ENCODE measurements around the gene ERN1.
"Not testable (repeated sequence)": the region's sequence is repeated elsewhere in the genome, so short reads cannot be mapped to it uniquely, and the experiment has no call there.

ERN1 gene

GRCh38 chr17:64008830-64009229 lies 121.1 kb downstream of the ERN1 start:
- H4K20me1 ChIP-seq (ENCODE audit: insufficient read depth, low read length) = no peaks in the 10 kb centered on the region
- H3F3A ChIP-seq (ENCODE audit: insufficient read depth, low read length) = no peaks in the 10 kb centered on the region
- H3K4me3 ChIP-seq (ENCODE audit: low read length) = no peak overlapping the region
- no peaks in the 10 kb centered on the region for H3K36me3 ChIP-seq (replicated peaks; ENCODE audit: insufficient read depth, low read length)
- H3K27ac ChIP-seq (ENCODE audit: low read length) = no peak overlapping the region
- H3K4me1 ChIP-seq (ENCODE audit: low read length) = no peaks in the 10 kb centered on the region
- no peak overlapping the region for H3K9ac ChIP-seq (ENCODE audit: low read length)
- H3K4me2 ChIP-seq (ENCODE audit: low read depth, low read length) = no peak overlapping the region
- H2AFZ ChIP-seq (ENCODE audit: low read length) = no peak overlapping the region
- H3K79me2 ChIP-seq (ENCODE audit: low read length) = peaks cover 43% of the 10 kb centered on the region
- TF ChIP-seq CTCF (IDR thresholded peaks at IDR 0.05; ENCODE audit: low read length) (no peak), EZH2phosphoT487 (IDR thresholded peaks at IDR 0.05; ENCODE audit: low read length) (no peak), EZH2 (optimal IDR thresholded peaks at IDR 0.05; ENCODE audit: low read depth, low read length) (no peak)
- no peaks in the 10 kb centered on the region for H3K9me3 ChIP-seq (replicated peaks; ENCODE audit: insufficient read depth, low read length)
- H3K9me2 ChIP-seq (replicated peaks; ENCODE audit: insufficient read depth, low read length) = no peaks in the 10 kb centered on the region
- DNase-seq = no peak
- no peaks in the 10 kb centered on the region for H3K27me3 ChIP-seq (replicated peaks; ENCODE audit: insufficient read depth, low read length)

DNA sequence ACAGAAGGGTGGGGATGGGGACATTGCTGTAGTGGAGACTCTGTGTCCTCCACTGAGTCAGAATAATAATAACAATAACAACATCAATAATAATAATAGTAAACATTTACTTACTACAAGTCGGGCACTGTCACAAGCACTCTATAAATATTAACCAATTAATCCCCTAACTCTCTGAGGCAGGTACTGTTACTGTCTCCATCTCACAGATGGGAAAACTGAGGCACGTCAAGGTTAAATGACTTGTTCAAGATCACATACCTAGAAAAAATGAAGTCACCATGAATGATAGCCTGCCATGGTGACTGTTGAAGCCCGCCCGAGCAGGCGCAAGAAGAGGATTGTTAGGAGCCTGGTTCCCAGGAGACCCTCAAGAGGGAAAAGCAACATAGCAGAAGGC lies 121.6 kb downstream of the ERN1 start:
- no peak overlapping the region for H3K27ac ChIP-seq (ENCODE audit: low read length)
- no peak overlapping the region for H3K4me2 ChIP-seq (ENCODE audit: low read depth, low read length)
- no peaks in the 10 kb centered on the region for H4K20me1 ChIP-seq (ENCODE audit: insufficient read depth, low read length)
- H3K4me1 ChIP-seq (ENCODE audit: low read length) = no peaks in the 10 kb centered on the region
- no peak for DNase-seq
- no peaks in the 10 kb centered on the region for H3F3A ChIP-seq (ENCODE audit: insufficient read depth, low read length)
- no peaks in the 10 kb centered on the region for H3K9me2 ChIP-seq (replicated peaks; ENCODE audit: insufficient read depth, low read length)
- H3K27me3 ChIP-seq (replicated peaks; ENCODE audit: insufficient read depth, low read length) = no peaks in the 10 kb centered on the region
- no peak for TF ChIP-seq EZH2 (optimal IDR thresholded peaks at IDR 0.05; ENCODE audit: low read depth, low read length)
- no peak for TF ChIP-seq CTCF (IDR thresholded peaks at IDR 0.05; ENCODE audit: low read length)
- TF ChIP-seq EZH2phosphoT487 (IDR thresholded peaks at IDR 0.05; ENCODE audit: low read length) = no peak
- peaks cover 38% of the 10 kb centered on the region for H3K79me2 ChIP-seq (ENCODE audit: low read length)
- H3K36me3 ChIP-seq (replicated peaks; ENCODE audit: insufficient read depth, low read length) = no peaks in the 10 kb centered on the region
- no peak overlapping the region for H2AFZ ChIP-seq (ENCODE audit: low read length)
- H3K9me3 ChIP-seq (replicated peaks; ENCODE audit: insufficient read depth, low read length) = no peaks in the 10 kb centered on the region
- no peak overlapping the region for H3K4me3 ChIP-seq (ENCODE audit: low read length)
- H3K9ac ChIP-seq (ENCODE audit: low read length) = no peak overlapping the region

DNA sequence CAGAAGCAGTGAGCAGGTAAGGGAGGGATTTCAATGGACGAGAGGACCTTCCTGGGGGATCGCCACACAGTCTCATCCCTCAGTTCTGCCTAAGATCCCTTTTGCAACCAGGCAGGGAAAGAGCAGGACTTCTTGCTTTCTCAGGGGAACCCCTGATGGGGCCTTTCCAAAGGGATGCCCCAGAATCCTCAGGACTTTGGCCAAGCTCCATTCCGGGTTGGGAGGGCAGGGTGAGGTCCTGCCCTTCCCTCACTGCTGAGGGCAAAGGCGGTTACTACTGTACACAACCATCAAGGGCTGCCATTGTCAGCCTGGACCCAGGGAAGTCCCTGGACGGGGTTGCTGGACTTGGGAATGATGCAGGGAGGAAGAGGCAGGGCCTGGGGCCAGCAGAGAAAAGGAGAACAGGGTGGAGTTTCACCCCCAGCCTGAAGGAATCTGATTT lies 122.1 kb downstream of the ERN1 start:
- no peak for DNase-seq
- Histone ChIP-seq H3K9ac (ENCODE audit: low read length) (no peak overlapping the region), H3K4me3 (ENCODE audit: low read length) (no peak overlapping the region), H3F3A (ENCODE audit: insufficient read depth, low read length) (no peaks in the 10 kb centered on the region), H3K79me2 (ENCODE audit: low read length) (peaks cover 33% of the 10 kb centered on the region), H3K36me3 (replicated peaks; ENCODE audit: insufficient read depth, low read length) (no peaks in the 10 kb centered on the region), H3K27ac (ENCODE audit: low read length) (no peak overlapping the region), H3K9me3 (replicated peaks; ENCODE audit: insufficient read depth, low read length) (no peaks in the 10 kb centered on the region), H3K9me2 (replicated peaks; ENCODE audit: insufficient read depth, low read length) (no peaks in the 10 kb centered on the region), H3K4me2 (ENCODE audit: low read depth, low read length) (no peak overlapping the region), H2AFZ (ENCODE audit: low read length) (no peak overlapping the region), H4K20me1 (ENCODE audit: insufficient read depth, low read length) (no peaks in the 10 kb centered on the region), H3K4me1 (ENCODE audit: low read length) (no peaks in the 10 kb centered on the region), H3K27me3 (replicated peaks; ENCODE audit: insufficient read depth, low read length) (no peaks in the 10 kb centered on the region)
- TF ChIP-seq CTCF (IDR thresholded peaks at IDR 0.05; ENCODE audit: low read length) = no peak
- TF ChIP-seq EZH2 (optimal IDR thresholded peaks at IDR 0.05; ENCODE audit: low read depth, low read length) = no peak
- no peak for TF ChIP-seq EZH2phosphoT487 (IDR thresholded peaks at IDR 0.05; ENCODE audit: low read length)

GRCh38 chr17:64007089-64007837 lies 122.7 kb downstream of the ERN1 start:
- H3K27ac ChIP-seq (ENCODE audit: low read length); H3K4me3 ChIP-seq (ENCODE audit: low read length); H3K27me3 ChIP-seq (replicated peaks; ENCODE audit: insufficient read depth, low read length); H2AFZ ChIP-seq (ENCODE audit: low read length); H3K9me2 ChIP-seq (replicated peaks; ENCODE audit: insufficient read depth, low read length); H3K36me3 ChIP-seq (replicated peaks; ENCODE audit: insufficient read depth, low read length); H3K4me1 ChIP-seq (ENCODE audit: low read length); H3F3A ChIP-seq (ENCODE audit: insufficient read depth, low read length); H3K9ac ChIP-seq (ENCODE audit: low read length); H3K4me2 ChIP-seq (ENCODE audit: low read depth, low read length); H4K20me1 ChIP-seq (ENCODE audit: insufficient read depth, low read length); H3K9me3 ChIP-seq (replicated peaks; ENCODE audit: insufficient read depth, low read length); DNase-seq: not testable (repeated sequence)
- H3K79me2 ChIP-seq (ENCODE audit: low read length) = peaks cover 28% of the 10 kb centered on the region
